Kasumi-1 (cell line): ENCODE measurements around the gene TEX13D.
"Not testable (repeated sequence)": the region's sequence is repeated elsewhere in the genome, so short reads cannot be mapped to it uniquely, and the experiment has no call there.

Source experiments
- DNase-seq, 2 experiments: peaks; one replicate each; lab custom pipeline; 2025; lab: John Stamatoyannopoulos, UW

TEX13D gene

GRCh38 chrX:124332481-124333424 is at the start of gene TEX13D:
Gene TEX13D, plus strand, starts transcription at chrX:124332660. Its CDS starts 258 bp downstream, at chrX:124332918.
- no peak for DNase-seq

GRCh38 chrX:124289443-124289842 is 43.0 kb upstream of the TEX13D start:
- no peak for DNase-seq

- DNase-seq, result no peak
Observed at GRCh38 chrX:124293810-124294209, 38.6 kb upstream of the TEX13D start.

GRCh38 chrX:124299323-124299722 is 33.1 kb upstream of the TEX13D start:
- not testable (repeated sequence) for DNase-seq

GRCh38 chrX:124300405-124300804 is 32.1 kb upstream of the TEX13D start:
- DNase-seq, result no peak

- no peak for DNase-seq
Observed at GRCh38 chrX:124307253-124307907, 25.1 kb upstream of the TEX13D start.

- no peak for DNase-seq
Observed at GRCh38 chrX:124325732-124326131, 6.7 kb upstream of the TEX13D start.

GRCh38 chrX:124328765-124329164 is 3.7 kb upstream of the TEX13D start:
- DNase-seq, result no peak

GRCh38 chrX:124333862-124334261 is 1.4 kb downstream of the TEX13D start:
- DNase-seq, result no peak

GRCh38 chrX:124334555-124334954 is 2.1 kb downstream of the TEX13D start:
- not testable (repeated sequence) for DNase-seq

GRCh38 chrX:124335598-124335997 is 3.1 kb downstream of the TEX13D start:
- DNase-seq, result peak in 1 of 2 experiments; percentile 3

- no peak for DNase-seq
Observed at GRCh38 chrX:124337916-124338315, 5.5 kb downstream of the TEX13D start.

- no peak for DNase-seq
Observed at GRCh38 chrX:124338733-124339514, 6.5 kb downstream of the TEX13D start.

GRCh38 chrX:124341396-124342132 is 9.1 kb downstream of the TEX13D start:
- DNase-seq, result no peak

- DNase-seq, result no peak
Observed at GRCh38 chrX:124342174-124342867, 9.9 kb downstream of the TEX13D start.

- no peak for DNase-seq
Observed at GRCh38 chrX:124343016-124343415, 10.6 kb downstream of the TEX13D start.

GRCh38 chrX:124344246-124344645 is 11.8 kb downstream of the TEX13D start:
- DNase-seq, result no peak

- no peak for DNase-seq
Observed at GRCh38 chrX:124346117-124346876, 13.8 kb downstream of the TEX13D start, which contains the start of gene SH2D1A. Gene SH2D1A, plus strand, starts transcription at chrX:124346563. Its CDS starts 80 bp downstream, at chrX:124346643.

- DNase-seq, result no peak
Observed at GRCh38 chrX:124346877-124347241, 14.4 kb downstream of the TEX13D start.

GRCh38 chrX:124347242-124347641 is 14.8 kb downstream of the TEX13D start:
- no peak for DNase-seq
